Spleen (tissue), 11 donors: ENCODE results near the gene TMEM121B. TPM values are rescaled to one million over a fixed set of nuclear protein-coding genes. Genes with fewer than 3 reads are reported as not detected.
A peak's percentile ranks its signal among the peaks of the same experiment; 100 is the strongest.

Source experiments
- DNase-seq: peaks from one replicate; pipeline ENCODE4 v3.0.0-alpha.2; 2020
- H3K27ac ChIP-seq, 8 donors: fragments of 200-600 bp; sonication (generic) in 7 of 8; 1 replicate in 4 of 8; 2 replicates in 4 of 8; pipeline versions ENCODE4 v1.5.0 to v1.8.0; 2016 to 2021; ENCODE audit warnings: inconsistent platforms in 4 of 8, mild to moderate bottlenecking in 4 of 8, moderate library complexity in 1 of 8
- H3K27me3 ChIP-seq, 7 donors: fragments of 200-600 bp; sonication (generic) in 6 of 7; replicated peaks in 1 of 7; 1 replicate in 4 of 7; 2 replicates in 3 of 7; pipeline versions ENCODE4 v1.5.0 to v1.8.0; 2016 to 2021; ENCODE audit warnings: inconsistent platforms in 3 of 7, mild to moderate bottlenecking in 1 of 7
- H3K36me3 ChIP-seq, 6 donors: fragments of 200-600 bp; sonication (generic) in 5 of 6; 1 replicate in 4 of 6; 2 replicates in 2 of 6; pipeline versions ENCODE4 v1.5.0 to v1.8.0; 2016 to 2021; ENCODE audit warnings: inconsistent platforms in 2 of 6
- H3K4me1 ChIP-seq, 6 donors: fragments of 200-600 bp; sonication (generic) in 5 of 6; 1 replicate in 3 of 6; 2 replicates in 3 of 6; pipeline versions ENCODE4 v1.5.0 to v1.8.0; 2016 to 2021; ENCODE audit warnings: inconsistent platforms in 3 of 6
- H3K4me3 ChIP-seq, 8 donors: fragments of 200-600 bp; sonication (generic) in 7 of 8; 1 replicate in 4 of 8; 2 replicates in 4 of 8; pipeline versions ENCODE4 v1.5.0 to v1.8.0; 2016 to 2021; ENCODE audit warnings: inconsistent platforms in 4 of 8, mild to moderate bottlenecking in 4 of 8, moderate library complexity in 2 of 8
- H3K9me3 ChIP-seq, 8 donors: fragments of 200-600 bp; sonication (generic) in 7 of 8; 1 replicate in 4 of 8; 2 replicates in 4 of 8; pipeline versions ENCODE4 v1.5.0 to v1.8.0; 2016 to 2021; ENCODE audit warnings: inconsistent platforms in 4 of 8
- CTCF ChIP-seq, 11 experiments: fragments of 200-600 bp in 7 of 11; fragments of 450-650 bp in 4 of 11; sonication (generic) in 4 of 11; IDR thresholded peaks in 8 of 11; conservative IDR thresholded peaks in 3 of 11; 1 replicate in 7 of 11; 2 replicates in 4 of 11; pipeline versions ENCODE4 v1.4.0 to v1.8.0; 2016 to 2021; ENCODE audit warnings: antibody characterized with exemption in 11 of 11, inconsistent platforms in 4 of 11, mild to moderate bottlenecking in 1 of 11
- POLR2A ChIP-seq, 3 donors: fragments of 450-650 bp; IDR thresholded peaks; one replicate each; pipeline ENCODE4 v1.5.1; 2017; ENCODE audit warnings: antibody characterized with exemption in 3 of 3, mild to moderate bottlenecking in 1 of 3
- POLR2AphosphoS5 ChIP-seq, 3 donors: sonication (generic); formaldehyde crosslinking; IDR thresholded peaks; one replicate each; pipeline ENCODE4 v1.5.1; 2017; ENCODE audit warnings: antibody characterized with exemption in 3 of 3
- WGBS, 5 donors: extraction: QIAGEN DNeasy Blood & Tissue Kit in 3 of 5; methylation state at CpG; one replicate each; pipeline versions ENCODE4 v1.1.5 to v1.1.7; 2013 to 2018; 5-methylcytosine and 5-hydroxymethylcytosine counted together
- intact Hi-C: fragments of 100-400 bp; cut with DNase I; formaldehyde crosslinking; loops from one replicate; pipeline ENCODE4 v1.15.0; 2023; ENCODE audit warnings: low total_unique reads
- polyA plus RNA-seq, 3 donors: library from polyadenylated mRNA; stranded (reverse); fragments of 200-250 nt; gene quantifications; one replicate each; pipeline ENCODE4 v1.2.1, GENCODE V29; 2013
- total RNA-seq, 7 donors: library from RNA; depleted of rRNA in 3 of 7; stranded (reverse); fragments of >200 nt in 3 of 7; fragmentation: NEBNext Ultra II Directional in 4 of 7; extraction: Animal tissue kit (Norgen Biotek cat#: 25700) in 4 of 7; gene quantifications; one replicate each; pipeline versions ENCODE4 v1.1.0 to v1.2.1, GENCODE V29; 2016 to 2021
- donor health status: healthy with polysubstance abuse.
- donor health status: DM: no; HTN: no; CAD: no; lungs with moderate emphysema.
- donor health status: DM: no; HTN: no; CAD: no.
- donor health status: Bipolar disorder and iron deficiency.
- donor health status: healthy.
- donor health status: DM: no; HTN: no; CAD: no.
- donor health status: DM: yes; HTN: yes; CAD: no.

Gene TMEM121B
- total and polyA plus RNA-seq, 10 donors = 0.03 to 3.6 (median 0.79) TPM

- Histone ChIP-seq H3K36me3 (peaks cover 9 to 97% (median 90%) of the 10 kb centered on the region in 6 donors), H3K27ac (peak overlapping the region in 2 of 8 donors; percentile 81 to 88), H3K9me3 (no peaks in the 10 kb centered on the region), H3K4me3 (no peak overlapping the region), H3K4me1 (peaks cover 5 to 95% (median 51%) of the 10 kb centered on the region in 6 donors), H3K27me3 (no peaks in the 10 kb centered on the region)
- peak; percentile 40 for DNase-seq
- 93 to 97% (median 95%) methylated on average over 9 of the region's 9 CpGs for WGBS, 5 donors
- TF ChIP-seq POLR2A (IDR thresholded peaks at IDR 0.05) (no peak), CTCF (IDR thresholded peaks at IDR 0.05 in 8 of 11, conservative IDR thresholded peaks at IDR 0.05 in 3 of 11) (no peak), POLR2AphosphoS5 (IDR thresholded peaks at IDR 0.05) (no peak)
- intact Hi-C loops = no loop called here
Measured at GRCh38 chr22:17103351-17103750, 17.8 kb downstream of the TMEM121B start.

GRCh38 chr22:17102297-17102667 is 18.9 kb downstream of the TMEM121B start:
- 69 to 84% (median 74%) methylated on average over 7 of the region's 7 CpGs for WGBS, 5 donors

GRCh38 chr22:17101475-17102296 is 19.5 kb downstream of the TMEM121B start:
- TF ChIP-seq CTCF (IDR thresholded peaks at IDR 0.05 in 8 of 11, conservative IDR thresholded peaks at IDR 0.05 in 3 of 11) = no peak
- TF ChIP-seq POLR2AphosphoS5 (IDR thresholded peaks at IDR 0.05) = peak in 1 of 3 donors; percentile 35
- peaks cover 5 to 95% (median 56%) of the 10 kb centered on the region in 6 donors for H3K4me1 ChIP-seq
- H3K36me3 ChIP-seq = peaks cover 7 to 97% (median 81%) of the 10 kb centered on the region in 6 donors
- 79 to 86% (median 85%) methylated on average over 6 to 14 of the region's 14 CpGs for WGBS, 5 donors
- H3K9me3 ChIP-seq = no peaks in the 10 kb centered on the region
- intact Hi-C loops = no loop called here
- DNase-seq = peak; percentile 66
- H3K4me3 ChIP-seq = peak overlapping the region in 1 of 8 donors; percentile 7
- H3K27ac ChIP-seq = peak overlapping the region in 5 of 8 donors; percentile 18 to 88 (median 81)
- H3K27me3 ChIP-seq = no peaks in the 10 kb centered on the region

More at GRCh38 chr22:17102297-17102667, 18.9 kb downstream of the TMEM121B start:
- intact Hi-C loops = no loop called here
- Histone ChIP-seq H3K27me3 (no peaks in the 10 kb centered on the region), H3K36me3 (peaks cover 8 to 97% (median 85%) of the 10 kb centered on the region in 6 donors), H3K9me3 (no peaks in the 10 kb centered on the region), H3K4me1 (peaks cover 5 to 95% (median 55%) of the 10 kb centered on the region in 6 donors), H3K27ac (peak overlapping the region in 5 of 8 donors; percentile 18 to 88 (median 81)), H3K4me3 (peak overlapping the region in 1 of 8 donors; percentile 7)
- no peak for DNase-seq
- TF ChIP-seq CTCF (IDR thresholded peaks at IDR 0.05 in 8 of 11, conservative IDR thresholded peaks at IDR 0.05 in 3 of 11) (no peak), POLR2AphosphoS5 (IDR thresholded peaks at IDR 0.05) (no peak), POLR2A (IDR thresholded peaks at IDR 0.05) (no peak)

GRCh38 chr22:17100621-17101020 is 20.5 kb downstream of the TMEM121B start:
- intact Hi-C loops = no loop called here
- H3K4me3 ChIP-seq = no peak overlapping the region
- peak; percentile 80 for DNase-seq
- no peaks in the 10 kb centered on the region for H3K27me3 ChIP-seq
- H3K27ac ChIP-seq = peak overlapping the region in 5 of 8 donors; percentile 15 to 88 (median 81)
- peaks cover 7 to 87% (median 71%) of the 10 kb centered on the region in 6 donors for H3K36me3 ChIP-seq
- TF ChIP-seq POLR2A (IDR thresholded peaks at IDR 0.05) (no peak), CTCF (IDR thresholded peaks at IDR 0.05 in 8 of 11, conservative IDR thresholded peaks at IDR 0.05 in 3 of 11) (no peak), POLR2AphosphoS5 (IDR thresholded peaks at IDR 0.05) (no peak)
- 46 to 72% (median 60%) methylated on average over 5 to 6 of the region's 6 CpGs for WGBS, 5 donors
- peaks cover 5 to 95% (median 54%) of the 10 kb centered on the region in 6 donors for H3K4me1 ChIP-seq
- no peaks in the 10 kb centered on the region for H3K9me3 ChIP-seq
